CD14-positive monocyte (primary cell): ENCODE data around the gene IFI27L2. TPM values are rescaled to one million over a fixed set of nuclear protein-coding genes. Genes with fewer than 3 reads are reported as not detected.

Experiments
- DNase-seq, 3 donors: peaks; one replicate each; pipeline ENCODE4 v3.0.0-alpha.2; 2011 to 2022
- H2AFZ ChIP-seq: 2 replicates; pipeline ENCODE4 v1.6.0; 2012; ENCODE audit warnings: mild to moderate bottlenecking, low read depth, low read length, inconsistent platforms; ENCODE audit not compliant: insufficient read depth, poor library complexity, severe bottlenecking
- H3K27ac ChIP-seq, 2 donors: 1 replicate in 1 of 2; 2 replicates in 1 of 2; pipeline ENCODE4 v1.5.1; 2012 to 2013; ENCODE audit warnings: low read length in 2 of 2, control low read depth in 1 of 2, inconsistent platforms in 1 of 2, low read depth in 1 of 2, mild to moderate bottlenecking in 1 of 2
- H3K27me3 ChIP-seq, 2 donors: one replicate each; pipeline versions ENCODE4 v1.6.0 to v1.6.1; 2011 to 2013; ENCODE audit warnings: low read length in 2 of 2; ENCODE audit not compliant: control insufficient read depth in 2 of 2, insufficient read depth in 2 of 2
- H3K36me3 ChIP-seq, 2 donors: replicated peaks in 1 of 2; 1 replicate in 1 of 2; 2 replicates in 1 of 2; pipeline versions ENCODE4 v1.5.1 to v1.6.1; 2012 to 2013; ENCODE audit warnings: low read length in 2 of 2, control low read depth in 1 of 2, inconsistent platforms in 1 of 2, mild to moderate bottlenecking in 1 of 2; ENCODE audit not compliant: insufficient read depth in 2 of 2, control insufficient read depth in 1 of 2
- H3K4me1 ChIP-seq, 2 donors: 1 replicate in 1 of 2; 2 replicates in 1 of 2; pipeline versions ENCODE4 v1.5.1 to v1.6.1; 2012 to 2013; ENCODE audit warnings: low read length in 2 of 2, control low read depth in 1 of 2, inconsistent platforms in 1 of 2, mild to moderate bottlenecking in 1 of 2, moderate library complexity in 1 of 2; ENCODE audit not compliant: insufficient read depth in 2 of 2, control insufficient read depth in 1 of 2
- H3K4me2 ChIP-seq: replicated peaks from 2 replicates; pipeline ENCODE3; 2012; ENCODE audit warnings: low read length, moderate library complexity, mild to moderate bottlenecking; ENCODE audit not compliant: poor library complexity, severe bottlenecking; ENCODE audit errors: extremely low read depth
- H3K4me3 ChIP-seq, 3 experiments: fragments of 200-600 bp in 1 of 3; sonication (generic) in 1 of 3; replicated peaks in 1 of 3; 1 replicate in 2 of 3; 2 replicates in 1 of 3; pipeline ENCODE4 v1.5.1; 2011 to 2013; ENCODE audit warnings: low read length in 3 of 3, mild to moderate bottlenecking in 3 of 3, control low read depth in 2 of 3, low read depth in 2 of 3, inconsistent platforms in 1 of 3, moderate library complexity in 1 of 3
- H3K79me2 ChIP-seq: 2 replicates; pipeline ENCODE4 v1.6.0; 2012; ENCODE audit warnings: mild to moderate bottlenecking, control low read depth, inconsistent platforms, low read length, moderate library complexity; ENCODE audit not compliant: insufficient read depth
- H3K9ac ChIP-seq: 2 replicates; pipeline ENCODE4 v1.6.0; 2017; ENCODE audit warnings: low read length, mild to moderate bottlenecking; ENCODE audit not compliant: insufficient read depth, poor library complexity, severe bottlenecking
- H3K9me3 ChIP-seq, 2 donors: replicated peaks in 1 of 2; 1 replicate in 1 of 2; 2 replicates in 1 of 2; pipeline versions ENCODE4 v1.5.1 to v1.6.1; 2012 to 2013; ENCODE audit warnings: low read length in 2 of 2, control low read depth in 1 of 2; ENCODE audit not compliant: control insufficient read depth in 1 of 2, insufficient read depth in 1 of 2
- H4K20me1 ChIP-seq: 2 replicates; pipeline ENCODE4 v1.6.0; 2012; ENCODE audit warnings: mild to moderate bottlenecking, low read length, control low read depth, moderate library complexity; ENCODE audit not compliant: insufficient read depth
- H3K27ac Mint-ChIP-seq, 7 donors: one replicate each; pipeline ENCODE4 v1.8.0; 2020; ENCODE audit warnings: mild to moderate bottlenecking in 7 of 7, mixed read lengths in 7 of 7, moderate library complexity in 6 of 7, inconsistent platforms in 2 of 7
- H3K27me3 Mint-ChIP-seq, 3 donors: one replicate each; pipeline ENCODE4 v1.8.0; 2021 to 2022; ENCODE audit warnings: low read depth in 3 of 3, mild to moderate bottlenecking in 3 of 3, mixed read lengths in 3 of 3, moderate library complexity in 3 of 3, inconsistent platforms in 1 of 3
- H3K36me3 Mint-ChIP-seq, 2 donors: one replicate each; pipeline ENCODE4 v1.8.0; 2020; ENCODE audit warnings: mixed read lengths in 2 of 2, inconsistent platforms in 1 of 2, mild to moderate bottlenecking in 1 of 2
- H3K4me1 Mint-ChIP-seq: one replicate; pipeline ENCODE4 v1.8.0; 2020; ENCODE audit warnings: mild to moderate bottlenecking, mixed read lengths
- H3K4me3 Mint-ChIP-seq, 2 donors: one replicate each; pipeline ENCODE4 v1.8.0; 2020; ENCODE audit warnings: mild to moderate bottlenecking in 2 of 2, mixed read lengths in 2 of 2, moderate library complexity in 1 of 2
- H3K9me3 Mint-ChIP-seq, 7 donors: one replicate each; pipeline ENCODE4 v1.8.0; 2020 to 2022; ENCODE audit warnings: mixed read lengths in 7 of 7, mild to moderate bottlenecking in 6 of 7, moderate library complexity in 6 of 7, inconsistent platforms in 2 of 7
- CTCF ChIP-seq: fragments of 200-600 bp; IDR thresholded peaks from one replicate; pipeline ENCODE4 v1.8.0; 2022; ENCODE audit warnings: antibody characterized with exemption, mild to moderate bottlenecking
- WGBS: methylation state at CpG from one replicate; pipeline ENCODE4 v1.1.5; 2013; ENCODE audit warnings: missing lambda C conversion rate; ENCODE audit not compliant: insufficient coverage; 5-methylcytosine and 5-hydroxymethylcytosine counted together
- intact Hi-C, 2 donors: fragments of 100-400 bp; cut with micrococcal nuclease; formaldehyde crosslinking; loops; one replicate each; pipeline versions ENCODE4 v1.15.0 to v1.15.1; 2023
- polyA plus RNA-seq, 3 donors: library from polyadenylated mRNA; depleted of rRNA in 1 of 3; unstranded in 2 of 3; stranded (reverse) in 1 of 3; fragments of 300-500 nt in 2 of 3; fragments of >200 nt in 1 of 3; fragmentation: Illumina TruSeq in 2 of 3; gene quantifications; 1 replicate in 2 of 3; 2 replicates in 1 of 3; pipeline ENCODE4 v1.2.3, GENCODE V29; 2012 to 2021

The IFI27L2 gene
- polyA plus RNA-seq, 3 donors, result 55.4 to 156 (median 96.1) TPM

GRCh38 chr14:94145902-94146527 lies 16.6 kb upstream of the IFI27L2 start:
- no peak overlapping the region for H2AFZ ChIP-seq
- no peak overlapping the region for H3K4me3 Mint-ChIP-seq
- no peaks in the 10 kb centered on the region for H3K36me3 Mint-ChIP-seq
- H3K27ac ChIP-seq, result no peak overlapping the region
- intact Hi-C loops, result no loop called here
- H3K27ac Mint-ChIP-seq, result peak overlapping the region in 2 of 7 donors; percentile 38 to 60
- peaks cover 0 to 1% (median 0%) of the 10 kb centered on the region in 7 donors for H3K9me3 Mint-ChIP-seq
- H3K36me3 ChIP-seq, result no peaks in the 10 kb centered on the region
- H3K9me3 ChIP-seq, result no peaks in the 10 kb centered on the region
- H3K4me3 ChIP-seq, result no peak overlapping the region
- no peak overlapping the region for H3K4me2 ChIP-seq
- peaks cover 8% of the 10 kb centered on the region in 2 donors for H3K4me1 ChIP-seq
- no peaks in the 10 kb centered on the region for H3K79me2 ChIP-seq
- peaks cover 13% of the 10 kb centered on the region for H3K4me1 Mint-ChIP-seq
- no peaks in the 10 kb centered on the region for H3K27me3 ChIP-seq
- H4K20me1 ChIP-seq, result no peaks in the 10 kb centered on the region
- WGBS, result 71% methylated on average over 3 of the region's 6 CpGs
- H3K9ac ChIP-seq, result no peak overlapping the region
- no peak for TF ChIP-seq CTCF
- peaks cover 0 to 2% (median 1%) of the 10 kb centered on the region in 3 donors for H3K27me3 Mint-ChIP-seq
- no peak for DNase-seq

DNA sequence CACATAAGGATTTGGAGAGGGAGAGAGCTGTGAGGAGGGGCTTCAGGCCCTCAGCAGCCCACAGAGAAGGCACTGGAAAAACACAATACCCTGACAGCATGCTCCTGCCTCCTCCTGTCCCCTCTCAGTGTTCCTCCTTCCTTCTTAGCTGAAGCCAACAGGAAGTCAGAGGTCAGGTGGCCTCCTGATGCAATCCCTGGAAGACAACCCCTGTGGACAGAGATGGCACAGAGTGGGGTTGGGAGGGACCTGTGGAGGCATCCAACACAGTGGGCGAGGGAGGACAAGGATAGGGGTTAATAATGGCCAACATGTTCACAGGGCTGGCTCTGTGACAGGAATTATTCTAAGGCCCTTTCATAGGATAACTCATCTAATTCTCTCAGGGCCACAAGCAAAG lies 15.4 kb upstream of the IFI27L2 start:
- no peaks in the 10 kb centered on the region for H3K9me3 ChIP-seq
- H3K4me3 ChIP-seq, result no peak overlapping the region
- H3K9ac ChIP-seq, result no peak overlapping the region
- peaks cover 8% of the 10 kb centered on the region in 2 donors for H3K4me1 ChIP-seq
- no peaks in the 10 kb centered on the region for H3K36me3 Mint-ChIP-seq
- intact Hi-C loops, result no loop called here
- H3K4me1 Mint-ChIP-seq, result peaks cover 13% of the 10 kb centered on the region
- H2AFZ ChIP-seq, result peak overlapping the region; percentile 69
- TF ChIP-seq CTCF, result no peak
- WGBS, result no CpG with 5 or more reads among the region's 1 CpG
- H3K27ac ChIP-seq, result no peak overlapping the region
- H3K79me2 ChIP-seq, result no peaks in the 10 kb centered on the region
- H3K36me3 ChIP-seq, result no peaks in the 10 kb centered on the region
- DNase-seq, result peak in 2 of 3 donors; percentile 41 to 58
- no peak overlapping the region for H3K4me2 ChIP-seq
- H3K27me3 Mint-ChIP-seq, result peaks cover 0 to 3% (median 1%) of the 10 kb centered on the region in 3 donors
- H4K20me1 ChIP-seq, result no peaks in the 10 kb centered on the region
- H3K9me3 Mint-ChIP-seq, result peaks cover 0 to 1% (median 0%) of the 10 kb centered on the region in 7 donors
- no peak overlapping the region for H3K4me3 Mint-ChIP-seq
- peak overlapping the region in 2 of 7 donors; percentile 27 to 50 for H3K27ac Mint-ChIP-seq
- no peaks in the 10 kb centered on the region for H3K27me3 ChIP-seq
